Caco-2 (cell line): ENCODE data around the gene SLC7A14. TPM values are rescaled to one million over a fixed set of nuclear protein-coding genes. Genes with fewer than 3 reads are reported as not detected.

ENCODE experiments used
- BruUV-seq: library from RNA; stranded (reverse); fragments of 400-500 nt; replicated peaks from 2 replicates; lab custom pipeline; 2021; lab: Mats Ljungman, UMichigan
- CTCF ChIA-PET: fragments of 300-600 bp; sonication (Branson Sonifier 250); formaldehyde crosslinking; loops from one replicate; lab custom pipeline; 2022; ENCODE audit warnings: antibody characterized with exemption; lab: Charles Lee
- POLR2A ChIA-PET: fragments of 300-600 bp; sonication (Branson Sonifier 250); formaldehyde crosslinking; loops from one replicate; lab custom pipeline; 2022; ENCODE audit warnings: antibody characterized with exemption; lab: Charles Lee
- DNase-seq, 2 experiments: peaks; one replicate each; pipeline versions ENCODE4 v3.0.0 to v3.0.0-alpha.2; 2020 to 2022
- H3K27me3 ChIP-seq: replicated peaks from 2 replicates; pipeline ENCODE4 v1.6.0; 2011; ENCODE audit warnings: low read length; ENCODE audit not compliant: control insufficient read depth, insufficient read depth
- H3K36me3 ChIP-seq: 2 replicates; pipeline ENCODE4 v1.5.1; 2011; ENCODE audit warnings: low read length; ENCODE audit not compliant: control insufficient read depth, insufficient read depth
- H3K4me1 ChIP-seq: fragments of 250-450 bp; sonication (Bioruptor Pico); 2 replicates; pipeline ENCODE4 v1.5.1; 2020; ENCODE audit warnings: mild to moderate bottlenecking
- H3K4me3 ChIP-seq: 2 replicates; pipeline ENCODE4 v1.5.1; 2011; ENCODE audit warnings: low read depth, mild to moderate bottlenecking, control low read depth, low read length
- H3K9me3 ChIP-seq: fragments of 250-450 bp; sonication (Bioruptor Pico); 2 replicates; pipeline ENCODE4 v1.5.1; 2020; ENCODE audit warnings: mild to moderate bottlenecking, moderate library complexity
- H3K27ac Mint-ChIP-seq: one replicate; pipeline ENCODE4 v1.8.0; 2022; ENCODE audit warnings: mixed read lengths; ENCODE audit not compliant: unreplicated experiment
- H3K27me3 Mint-ChIP-seq: one replicate; pipeline ENCODE4 v1.8.0; 2022; ENCODE audit warnings: mixed read lengths; ENCODE audit not compliant: insufficient read depth, unreplicated experiment
- H3K36me3 Mint-ChIP-seq: one replicate; pipeline ENCODE4 v1.8.0; 2022; ENCODE audit warnings: mild to moderate bottlenecking, mixed read lengths; ENCODE audit not compliant: insufficient read depth, unreplicated experiment
- H3K4me1 Mint-ChIP-seq: one replicate; pipeline ENCODE4 v1.8.0; 2022; ENCODE audit warnings: low read depth, mixed read lengths; ENCODE audit not compliant: unreplicated experiment
- H3K4me3 Mint-ChIP-seq: one replicate; pipeline ENCODE4 v1.8.0; 2022; ENCODE audit warnings: mild to moderate bottlenecking, moderate library complexity, mixed read lengths; ENCODE audit not compliant: unreplicated experiment
- H3K9me3 Mint-ChIP-seq: one replicate; pipeline ENCODE4 v1.8.0; 2022; ENCODE audit warnings: mixed read lengths; ENCODE audit not compliant: unreplicated experiment
- intact Hi-C: fragments of 100-400 bp; cut with micrococcal nuclease; formaldehyde crosslinking; loops from one replicate; pipeline ENCODE4 v1.10.0; 2022; ENCODE audit not compliant: unreplicated experiment
- total RNA-seq: library from RNA; stranded (reverse); gene quantifications from 2 replicates; pipeline ENCODE4 v1.2.3, GENCODE V29; 2022
- TF ChIP-seq, protein P1 (sequence below), 2 experiments: fragments of 200-600 bp in 1 of 2; IDR thresholded peaks; 1 replicate in 1 of 2; 2 replicates in 1 of 2; pipeline versions ENCODE4 v1.5.1 to v1.8.0; 2011 to 2022; ENCODE audit warnings: antibody characterized with exemption in 1 of 2, control low read depth in 1 of 2, inconsistent platforms in 1 of 2, low read depth in 1 of 2, low read length in 1 of 2, mild to moderate bottlenecking in 1 of 2, moderate library complexity in 1 of 2; ENCODE audit not compliant: insufficient read depth in 1 of 2, severe bottlenecking in 1 of 2, unreplicated experiment in 1 of 2

The SLC7A14 gene
- total RNA-seq, 1 experiment from 2014 or later: not detected

DNA sequence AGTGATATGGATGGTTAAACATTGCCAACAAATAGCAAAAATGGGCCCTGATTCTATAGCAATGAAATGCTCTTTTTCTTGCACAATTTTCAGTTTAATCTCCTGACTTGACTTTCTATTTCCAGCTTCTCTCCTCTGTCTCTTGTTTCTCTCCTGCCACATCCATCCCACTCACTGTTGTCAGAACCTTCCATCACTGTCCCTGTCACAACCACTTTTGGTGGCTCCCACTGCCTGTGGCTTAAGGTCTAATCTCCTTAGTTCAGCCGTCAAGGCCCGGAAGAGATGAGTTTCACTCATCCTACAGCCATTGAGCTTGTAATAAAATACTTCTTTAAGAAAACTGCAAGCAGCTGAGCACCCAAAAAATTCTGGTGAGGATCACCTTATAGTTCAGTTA is 19.5 kb downstream of the SLC7A14 start:
- no peaks in the 10 kb centered on the region for H3K9me3 Mint-ChIP-seq
- no peaks in the 10 kb centered on the region for H3K4me1 Mint-ChIP-seq
- H3K36me3 Mint-ChIP-seq: no peaks in the 10 kb centered on the region
- H3K9me3 ChIP-seq: no peaks in the 10 kb centered on the region
- no peaks in the 10 kb centered on the region for H3K27me3 ChIP-seq
- no TSS peak for BruUV-seq
- H3K36me3 ChIP-seq: no peaks in the 10 kb centered on the region
- H3K27me3 Mint-ChIP-seq: no peaks in the 10 kb centered on the region
- no peak overlapping the region for H3K4me3 Mint-ChIP-seq
- CTCF ChIA-PET: interaction anchor here (0.5 kb wide), 1 partner anchor 11 kb away, joined by 3 read pairs; no protein-coding TSS in a partner anchor
- DNase-seq: no peak
- POLR2A ChIA-PET: no interaction called here
- intact Hi-C loops: no loop called here
- H3K4me3 ChIP-seq: no peak overlapping the region
- TF ChIP-seq, protein P1, sequence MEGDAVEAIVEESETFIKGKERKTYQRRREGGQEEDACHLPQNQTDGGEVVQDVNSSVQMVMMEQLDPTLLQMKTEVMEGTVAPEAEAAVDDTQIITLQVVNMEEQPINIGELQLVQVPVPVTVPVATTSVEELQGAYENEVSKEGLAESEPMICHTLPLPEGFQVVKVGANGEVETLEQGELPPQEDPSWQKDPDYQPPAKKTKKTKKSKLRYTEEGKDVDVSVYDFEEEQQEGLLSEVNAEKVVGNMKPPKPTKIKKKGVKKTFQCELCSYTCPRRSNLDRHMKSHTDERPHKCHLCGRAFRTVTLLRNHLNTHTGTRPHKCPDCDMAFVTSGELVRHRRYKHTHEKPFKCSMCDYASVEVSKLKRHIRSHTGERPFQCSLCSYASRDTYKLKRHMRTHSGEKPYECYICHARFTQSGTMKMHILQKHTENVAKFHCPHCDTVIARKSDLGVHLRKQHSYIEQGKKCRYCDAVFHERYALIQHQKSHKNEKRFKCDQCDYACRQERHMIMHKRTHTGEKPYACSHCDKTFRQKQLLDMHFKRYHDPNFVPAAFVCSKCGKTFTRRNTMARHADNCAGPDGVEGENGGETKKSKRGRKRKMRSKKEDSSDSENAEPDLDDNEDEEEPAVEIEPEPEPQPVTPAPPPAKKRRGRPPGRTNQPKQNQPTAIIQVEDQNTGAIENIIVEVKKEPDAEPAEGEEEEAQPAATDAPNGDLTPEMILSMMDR (IDR thresholded peaks at IDR 0.05; ENCODE audit: insufficient read depth in 1 of 2, low read depth in 1 of 2, low read length in 1 of 2, severe bottlenecking in 1 of 2, unreplicated experiment in 1 of 2): no peak
- no peak overlapping the region for H3K27ac Mint-ChIP-seq
- H3K4me1 ChIP-seq: no peaks in the 10 kb centered on the region

DNA sequence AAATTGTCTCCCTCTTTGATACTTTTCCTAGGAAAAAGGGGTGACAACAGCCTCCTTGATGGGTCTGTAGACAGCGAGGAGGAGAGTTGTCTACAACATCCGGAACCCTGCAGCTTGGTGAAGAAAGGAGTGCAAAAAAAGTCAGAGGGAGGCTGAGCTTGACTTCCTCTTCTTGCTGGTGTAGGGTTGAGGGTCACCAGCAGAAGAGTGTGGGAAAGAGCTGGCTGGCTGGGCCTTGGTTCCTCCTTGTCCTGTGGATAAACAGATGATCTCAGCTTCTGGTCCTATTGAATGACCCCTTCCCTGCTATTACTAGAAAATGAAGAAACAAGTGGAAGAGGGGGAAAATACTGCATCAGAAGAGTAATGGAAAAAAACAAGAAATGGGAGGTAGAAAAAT is 20.4 kb downstream of the SLC7A14 start:
- Mint-ChIP-seq H3K4me3 (no peak overlapping the region), H3K36me3 (no peaks in the 10 kb centered on the region), H3K27ac (no peak overlapping the region), H3K4me1 (no peaks in the 10 kb centered on the region), H3K9me3 (no peaks in the 10 kb centered on the region), H3K27me3 (no peaks in the 10 kb centered on the region)
- Histone ChIP-seq H3K27me3 (no peaks in the 10 kb centered on the region), H3K9me3 (no peaks in the 10 kb centered on the region), H3K4me3 (no peak overlapping the region), H3K4me1 (no peaks in the 10 kb centered on the region), H3K36me3 (no peaks in the 10 kb centered on the region)
- POLR2A ChIA-PET: no interaction called here
- DNase-seq: no peak
- no TSS peak for BruUV-seq
- CTCF ChIA-PET: interaction anchor here (0.5 kb wide), 1 partner anchor 12 kb away, joined by 3 read pairs; no protein-coding TSS in a partner anchor
- intact Hi-C loops: no loop called here
- TF ChIP-seq, protein P1 (IDR thresholded peaks at IDR 0.05; ENCODE audit: insufficient read depth in 1 of 2, low read depth in 1 of 2, low read length in 1 of 2, severe bottlenecking in 1 of 2, unreplicated experiment in 1 of 2): no peak

GRCh38 chr3:170564664-170565063 is 21.2 kb downstream of the SLC7A14 start:
- Mint-ChIP-seq H3K27me3 (peaks cover under 1% of the 10 kb centered on the region), H3K27ac (no peak overlapping the region), H3K36me3 (no peaks in the 10 kb centered on the region), H3K4me3 (no peak overlapping the region), H3K9me3 (no peaks in the 10 kb centered on the region), H3K4me1 (no peaks in the 10 kb centered on the region)
- H3K27me3 ChIP-seq: no peaks in the 10 kb centered on the region
- 0 out of 2 replicates have a peak, but pooled peaks cover 2% of the 10 kb centered on the region for H3K9me3 ChIP-seq
- no peaks in the 10 kb centered on the region for H3K4me1 ChIP-seq
- BruUV-seq: no TSS peak
- no peak for DNase-seq
- ChIA-PET CTCF (no interaction called here), POLR2A (no interaction called here)
- no peak overlapping the region for H3K4me3 ChIP-seq
- no peaks in the 10 kb centered on the region for H3K36me3 ChIP-seq
- TF ChIP-seq, protein P1 (IDR thresholded peaks at IDR 0.05; ENCODE audit: insufficient read depth in 1 of 2, low read depth in 1 of 2, low read length in 1 of 2, severe bottlenecking in 1 of 2, unreplicated experiment in 1 of 2): no peak
- intact Hi-C loops: no loop called here
